NCI-H446 treated with DMSO at 0.1 percent for 48 hours (cell line): ENCODE data around the gene FAM184A.
"Not testable (repeated sequence)": the region's sequence is repeated elsewhere in the genome, so short reads cannot be mapped to it uniquely, and the experiment has no call there.

Source experiments
- DNase-seq: peaks from one replicate; lab custom pipeline; 2025; lab: John Stamatoyannopoulos, UW

FAM184A gene

GRCh38 chr6:119052292-119052889 is 26.1 kb downstream of the FAM184A start:
- DNase-seq: no peak

- DNase-seq: no peak
Measured at GRCh38 chr6:119044255-119044654, 34.2 kb downstream of the FAM184A start.

GRCh38 chr6:119043783-119044182 is 34.7 kb downstream of the FAM184A start:
- DNase-seq: no peak

- DNase-seq: no peak
Measured at GRCh38 chr6:119043265-119043664, 35.2 kb downstream of the FAM184A start.

GRCh38 chr6:119040636-119041035 is 37.8 kb downstream of the FAM184A start:
- DNase-seq: no peak

GRCh38 chr6:119040229-119040628 is 38.2 kb downstream of the FAM184A start:
- DNase-seq: no peak

GRCh38 chr6:119037941-119038623 is 40.4 kb downstream of the FAM184A start:
- no peak for DNase-seq

- no peak for DNase-seq
Measured at GRCh38 chr6:119037264-119037663, 41.2 kb downstream of the FAM184A start.

GRCh38 chr6:119036081-119036480 is 42.4 kb downstream of the FAM184A start:
- DNase-seq: no peak

GRCh38 chr6:119035459-119035858 is 43.0 kb downstream of the FAM184A start:
- no peak for DNase-seq

- DNase-seq: no peak
Measured at GRCh38 chr6:119034827-119035458, 43.5 kb downstream of the FAM184A start.

- no peak for DNase-seq
Measured at GRCh38 chr6:119032428-119032827, 46.0 kb downstream of the FAM184A start.

GRCh38 chr6:119030759-119031158 is 47.7 kb downstream of the FAM184A start:
- DNase-seq: no peak

GRCh38 chr6:119028091-119028490 is 50.4 kb downstream of the FAM184A start:
- no peak for DNase-seq

- no peak for DNase-seq
Measured at GRCh38 chr6:119027465-119027864, 51.0 kb downstream of the FAM184A start.

GRCh38 chr6:119026822-119027221 is 51.6 kb downstream of the FAM184A start:
- no peak for DNase-seq

- DNase-seq: no peak
Measured at GRCh38 chr6:119025793-119026192, 52.7 kb downstream of the FAM184A start.

GRCh38 chr6:119024111-119024510 is 54.4 kb downstream of the FAM184A start:
- DNase-seq: no peak

- DNase-seq: no peak
Measured at GRCh38 chr6:119022796-119023195, 55.7 kb downstream of the FAM184A start.

GRCh38 chr6:119020597-119021561 is 57.6 kb downstream of the FAM184A start:
- DNase-seq: no peak

- DNase-seq: not testable (repeated sequence)
Measured at GRCh38 chr6:119015165-119015564, 63.3 kb downstream of the FAM184A start.

- DNase-seq: no peak
Measured at GRCh38 chr6:119012521-119012920, 65.9 kb downstream of the FAM184A start.
